HepG2 (cell line): ENCODE data around the gene DUS2. TPM values are rescaled to one million over a fixed set of nuclear protein-coding genes. Genes with fewer than 3 reads are reported as not detected.

Experiments used
- ATAC-seq: fragments of 200-7000 bp; cut with Tn5 transposase; 3 replicates; pipeline ENCODE4 v1.9.1; 2020; ENCODE audit warnings: mild to moderate bottlenecking, moderate library complexity
- BruUV-seq: library from RNA; stranded (reverse); fragments of 400-500 nt; replicated peaks from 2 replicates; lab custom pipeline; 2021; lab: Mats Ljungman, UMichigan
- CTCF ChIA-PET: fragments of 300-600 bp; formaldehyde crosslinking; extraction: SDS; loops from one replicate; lab custom pipeline; 2021; ENCODE audit warnings: low total read pairs, inconsistent platforms, low intra/inter-chr PET ratio; lab: Yijun Ruan, JAX
- POLR2A ChIA-PET: fragments of 350-600 bp; sonication (Branson Sonifier 250); formaldehyde crosslinking; loops from one replicate; lab custom pipeline; 2020; ENCODE audit warnings: antibody characterized with exemption, inconsistent platforms; lab: Yijun Ruan, JAX
- DNase-seq: peaks from one replicate; pipeline ENCODE4 v3.0.0-alpha.2; 2015; ENCODE audit warnings: low spot score
- FAIRE-seq: peaks from 3 replicates; lab custom pipeline; 2011; peaks lifted over from hg19 to GRCh38; lab: Jason Lieb, UNC
- H2AFZ ChIP-seq: one replicate; pipeline ENCODE4 v1.6.1; 2011; ENCODE audit warnings: low read length, inconsistent platforms
- H3K27ac ChIP-seq: fragments of 300-600 bp; 3 replicates; pipeline ENCODE4 v1.8.0; 2011; ENCODE audit warnings: mixed run types, mild to moderate bottlenecking, mixed read lengths, low read length, inconsistent platforms; ENCODE audit not compliant: insufficient read depth; ENCODE audit errors: extremely low read length
- H3K27me3 ChIP-seq, 2 experiments: fragments of 200-600 bp in 1 of 2; 2 replicates in 1 of 2; 3 replicates in 1 of 2; pipeline versions ENCODE4 v1.6.0 to v1.8.0; 2011; ENCODE audit warnings: low read length in 2 of 2, mild to moderate bottlenecking in 2 of 2, moderate library complexity in 2 of 2, inconsistent platforms in 1 of 2; ENCODE audit not compliant: insufficient read depth in 2 of 2, control insufficient read depth in 1 of 2
- H3K36me3 ChIP-seq, 2 experiments: fragments of 200-600 bp in 1 of 2; replicated peaks in 1 of 2; 2 replicates in 1 of 2; 3 replicates in 1 of 2; pipeline versions ENCODE4 v1.5.1 to v1.8.0; 2011; ENCODE audit warnings: low read length in 2 of 2, inconsistent platforms in 1 of 2; ENCODE audit not compliant: insufficient read depth in 2 of 2, control insufficient read depth in 1 of 2
- H3K4me1 ChIP-seq: 2 replicates; pipeline ENCODE4 v1.5.1; 2012; ENCODE audit warnings: low read length, inconsistent platforms; ENCODE audit not compliant: insufficient read depth
- H3K4me2 ChIP-seq: 2 replicates; pipeline ENCODE4 v1.6.0; 2011; ENCODE audit warnings: low read depth, low read length, inconsistent platforms
- H3K4me3 ChIP-seq, 3 experiments: fragments of 200-600 bp in 1 of 3; sonication (generic), shearing (Covaris generic) in 1 of 3; replicated peaks in 1 of 3; 2 replicates each; pipeline ENCODE4 v1.5.1; 2011 to 2016; ENCODE audit warnings: low read length in 3 of 3, inconsistent platforms in 2 of 3, low read depth in 2 of 3, mild to moderate bottlenecking in 2 of 3, control low read depth in 1 of 3, mixed read lengths in 1 of 3; ENCODE audit not compliant: insufficient read depth in 1 of 3
- H3K79me2 ChIP-seq: one replicate; pipeline ENCODE4 v1.6.1; 2011; ENCODE audit warnings: low read length, inconsistent platforms; ENCODE audit not compliant: insufficient read depth
- H3K9ac ChIP-seq: 2 replicates; pipeline ENCODE4 v1.6.0; 2011; ENCODE audit warnings: mild to moderate bottlenecking, low read depth, low read length, inconsistent platforms; ENCODE audit not compliant: insufficient read depth
- H3K9me3 ChIP-seq: 2 replicates; pipeline ENCODE4 v1.5.1; 2012; ENCODE audit warnings: mild to moderate bottlenecking, low read length
- H4K20me1 ChIP-seq: 2 replicates; pipeline ENCODE4 v1.6.0; 2011; ENCODE audit warnings: inconsistent platforms, mild to moderate bottlenecking, low read length, moderate library complexity; ENCODE audit not compliant: insufficient read depth
- BRF2 ChIP-seq: sonication (generic); formaldehyde crosslinking; IDR thresholded peaks from 2 replicates; pipeline ENCODE4 v1.8.1; 2022; ENCODE audit warnings: mild to moderate bottlenecking, missing genetic modification reagents
- CREB1 ChIP-seq, 2 experiments: fragments of 450-650 bp in 1 of 2; IDR thresholded peaks; 2 replicates each; pipeline ENCODE4 v1.6.1; 2016 to 2017; ENCODE audit warnings: control low read depth in 1 of 2, mild to moderate bottlenecking in 1 of 2, missing compliant biosample characterization in 1 of 2, missing genetic modification characterization in 1 of 2
- NFATC3 ChIP-seq: sonication (generic); formaldehyde crosslinking; IDR thresholded peaks from 2 replicates; pipeline ENCODE4 v1.5.1; 2020; ENCODE audit warnings: mild to moderate bottlenecking, missing genetic modification reagents
- ZBTB21 ChIP-seq: sonication (generic); formaldehyde crosslinking; IDR thresholded peaks from 2 replicates; pipeline ENCODE4 v1.4.0; 2020; ENCODE audit warnings: missing genetic modification reagents
- ZNF691 ChIP-seq: sonication (generic); formaldehyde crosslinking; IDR thresholded peaks from 2 replicates; pipeline ENCODE4 v1.4.0; 2020; ENCODE audit warnings: missing genetic modification reagents, low read depth, mild to moderate bottlenecking, borderline replicate concordance
- WGBS: methylation state at CpG from one replicate; pipeline ENCODE4 v1.1.6; 2017; ENCODE audit warnings: low lambda C conversion rate; 5-methylcytosine and 5-hydroxymethylcytosine counted together
- in situ Hi-C: cut with HindIII; loops from 2 replicates; pipeline ENCODE4 v1.10.0; 2017; ENCODE audit warnings: low pct_unique_long_range_greater_than_20kb; ENCODE audit not compliant: extremely low pct_ligation_motif_present
- intact Hi-C: fragments of 100-400 bp; cut with micrococcal nuclease; formaldehyde crosslinking; loops from one replicate; pipeline ENCODE4 v1.10.0; 2022; ENCODE audit not compliant: unreplicated experiment
- polyA plus RNA-seq, 8 experiments: library from polyadenylated mRNA; depleted of rRNA in 3 of 8; stranded (reverse) in 7 of 8; unstranded in 1 of 8; fragments of >200 nt; fragmentation: Illumina TruSeq in 4 of 8; extraction: Trizol in 4 of 8; gene quantifications; 2 replicates each; pipeline versions ENCODE4 v1.2.1 to v1.2.3, GENCODE V29; 2011 to 2016; ENCODE audit warnings: low read depth in 4 of 8, missing spikeins in 1 of 8, mixed read lengths in 1 of 8; ENCODE audit not compliant: insufficient read depth in 1 of 8
- total RNA-seq, 5 experiments: library from RNA; depleted of rRNA; stranded (reverse); fragments of >200 nt; fragmentation: Illumina TruSeq; extraction: Trizol; gene quantifications; 2 replicates each; pipeline ENCODE4 v1.2.3, GENCODE V29; 2016; ENCODE audit warnings: low read depth in 1 of 5

The DUS2 gene
- total and polyA plus RNA-seq, 2 of the 13 experiments (the other 11 are each of a cell fraction or from before 2014, with no cell fraction given): 17.8 to 25.1 TPM

GRCh38 chr16:68013440-68013839 is 9.6 kb upstream of the DUS2 start (continued):
- no peak for TF ChIP-seq ZNF691 (CRISPR knock-in tag)
- TF ChIP-seq, all 625 proteins: peak for 0

- intact Hi-C loops: no loop called here
- in situ Hi-C loops: no loop called here
- Histone ChIP-seq H3K4me2 (peak within 1 kb of the TSS; percentile 46; the same call in 1 of the 2 replicates), H3K27me3 (peaks cover 0 to 14% of the 10 kb centered on the region in 2 experiments; a peak in 3 of 5 replicates), H3K79me2 (no peaks in the 10 kb centered on the region), H3K27ac (no peak within 1 kb of the TSS), H3K9ac (no peak within 1 kb of the TSS), H3K36me3 (no peaks in the 10 kb centered on the region), H3K4me3 (no peak within 1 kb of the TSS; a peak in 1 of 6 replicates), H4K20me1 (no peaks in the 10 kb centered on the region), H2AFZ (peak within 1 kb of the TSS; percentile 16), H3K9me3 (no peaks in the 10 kb centered on the region), H3K4me1 (peaks cover 14% of the 10 kb centered on the region)
- DNase-seq (no peak), FAIRE-seq (no peak), ATAC-seq (peak; percentile 27; the same call in 2 of the 3 replicates)
- BruUV-seq: no TSS peak
- ChIA-PET POLR2A (no interaction called here), CTCF (no interaction called here)
- WGBS: 64% methylated on average over 5 of the region's 5 CpGs
- peak; percentile 60; the same call in 1 of the 2 replicates for TF ChIP-seq ZBTB21
- no peak for TF ChIP-seq BRF2 (CRISPR knock-in tag)
- no peak for TF ChIP-seq NFATC3
- TF ChIP-seq CREB1 (IDR thresholded peaks at IDR 0.05): peak; percentile 30; the same call in 1 of the 2 replicates
- TF ChIP-seq CREB1 (CRISPR knock-in tag; IDR thresholded peaks at IDR 0.05): no peak
Observed at GRCh38 chr16:68015681-68016080, 7.4 kb upstream of the DUS2 start, which contains the start of gene DPEP2NB. Gene DPEP2NB, minus strand, starts transcription at chr16:68015911. Its CDS starts 141 bp downstream, at chr16:68015770.
